ENCODE measurements around the gene FAM222A. TPM values are rescaled to one million over a fixed set of nuclear protein-coding genes. Genes with fewer than 3 reads are reported as not detected.

The FAM222A gene
- polyA plus RNA-seq, 5 donors = 1.6 to 2.8 (median 1.8) TPM

GRCh38 chr12:109770861-109771670 is 57.4 kb downstream of the FAM222A start:
- DNase-seq = no peak

- no peak for DNase-seq
Measured at GRCh38 chr12:109771746-109772621, 58.4 kb downstream of the FAM222A start.

GRCh38 chr12:109772622-109773321 is 59.1 kb downstream of the FAM222A start:
- DNase-seq = no peak

GRCh38 chr12:109773384-109774011 is 59.9 kb downstream of the FAM222A start:
- no peak for DNase-seq

GRCh38 chr12:109775172-109775881 is 61.7 kb downstream of the FAM222A start:
- peak; percentile 56 to 71 for DNase-seq

- DNase-seq = no peak
Measured at GRCh38 chr12:109776624-109777023, 63.0 kb downstream of the FAM222A start.

- DNase-seq = no peak
Measured at GRCh38 chr12:109777544-109777943, 63.9 kb downstream of the FAM222A start.

- DNase-seq = no peak
Measured at GRCh38 chr12:109778684-109779083, 65.1 kb downstream of the FAM222A start.

- DNase-seq = no peak
Measured at GRCh38 chr12:109779382-109779781, 65.8 kb downstream of the FAM222A start.

- no peak for DNase-seq
Measured at GRCh38 chr12:109781668-109782325, 68.2 kb downstream of the FAM222A start.

- no peak for DNase-seq
Measured at GRCh38 chr12:109782326-109782703, 68.7 kb downstream of the FAM222A start.

- DNase-seq = no peak
Measured at GRCh38 chr12:109783135-109783964, 69.7 kb downstream of the FAM222A start.

- DNase-seq = no peak
Measured at GRCh38 chr12:109783965-109784244, 70.3 kb downstream of the FAM222A start.

- no peak for DNase-seq
Measured at GRCh38 chr12:109785854-109786253, 72.2 kb downstream of the FAM222A start.

GRCh38 chr12:109786799-109787198 is 73.2 kb downstream of the FAM222A start:
- DNase-seq = no peak

GRCh38 chr12:109789526-109790048 is 76.0 kb downstream of the FAM222A start:
- no peak for DNase-seq

GRCh38 chr12:109792992-109793391 is 79.4 kb downstream of the FAM222A start:
- DNase-seq = no peak

- no peak for DNase-seq
Measured at GRCh38 chr12:109793411-109793810, 79.8 kb downstream of the FAM222A start.

GRCh38 chr12:109793826-109794501 is 80.3 kb downstream of the FAM222A start:
- no peak for DNase-seq
